ENCODE data around the gene PPP2R5E. TPM values are rescaled to one million over a fixed set of nuclear protein-coding genes. Genes with fewer than 3 reads are reported as not detected.

Gene PPP2R5E
- total and polyA plus RNA-seq, 10 of the 15 experiments (the other 5 are each of a cell fraction or from before 2014, with no cell fraction given) = 11.4 to 56.2 (median 22.7) TPM

- TF ChIP-seq ZNF592 (IDR thresholded peaks at IDR 0.05) = no peak
- no peak for TF ChIP-seq CHD2 (IDR thresholded peaks at IDR 0.05; ENCODE audit: borderline replicate concordance, low read depth, low read length)
- TF ChIP-seq CHD4 (IDR thresholded peaks at IDR 0.05) = no peak
- no peak for TF ChIP-seq MAX (IDR thresholded peaks at IDR 0.05; ENCODE audit: low read depth, low read length)
- TF ChIP-seq EED (IDR thresholded peaks at IDR 0.05; ENCODE audit: low read depth) = no peak
- no peak for TF ChIP-seq RCOR1 (conservative IDR thresholded peaks at IDR 0.05; ENCODE audit: low read depth, low read length)
- no peak for TF ChIP-seq ZBED1 (IDR thresholded peaks at IDR 0.05; ENCODE audit: borderline replicate concordance)
Observed at GRCh38 chr14:63515240-63515639, 27.9 kb downstream of the PPP2R5E start (continued).

GRCh38 chr14:63513756-63514155 lies 29.4 kb downstream of the PPP2R5E start:
- no peaks in the 10 kb centered on the region for H3K27me3 ChIP-seq (replicated peaks in 1 of 2; ENCODE audit: control insufficient read depth in 2 of 2, insufficient read depth in 2 of 2, low read length in 1 of 2)
- peak; percentile 16; the same call in 2 of the 3 replicates for ATAC-seq
- CTCF ChIA-PET = interaction anchor here (0.8 to 4.1 kb wide), 7 partner anchors 10 to 639 kb away, joined by 3 to 15 read pairs (median 3); partner anchors contain the start of gene PPP2R5E
- H3K4me2 ChIP-seq (ENCODE audit: control insufficient read depth, insufficient read depth) = no peak overlapping the region
- intact Hi-C loops (cut with micrococcal nuclease; ENCODE audit: unreplicated experiment) (no loop called here), in situ Hi-C loops (cut with MboI) (no loop called here)
- H3K36me3 ChIP-seq (ENCODE audit: control insufficient read depth in 2 of 2, insufficient read depth in 2 of 2, low read length in 1 of 2) = no peaks in the 10 kb centered on the region; a peak in 1 of 4 replicates
- POLR2A ChIA-PET = interaction anchor here (0.9 to 1.8 kb wide), 4 partner anchors 12 to 35 kb away, joined by 3 to 5 read pairs (median 4); no protein-coding TSS in a partner anchor
- H3K9ac ChIP-seq (ENCODE audit: control insufficient read depth, insufficient read depth, low read length) = no peak overlapping the region
- H3K4me1 ChIP-seq (ENCODE audit: control insufficient read depth, insufficient read depth, low read length) = peaks cover 14% of the 10 kb centered on the region
- SMC1A ChIA-PET (ENCODE audit: uncharacterized antibody, unreplicated experiment) = interaction anchor here (0.7 to 3.8 kb wide), 8 partner anchors 19 to 120 kb away, joined by 3 to 17 read pairs (median 8); partner anchors contain the start of gene PPP2R5E
- H3K4me3 ChIP-seq = no peak overlapping the region
- DNase-seq (ENCODE audit: low read depth, low spot score) = no peak
- no peaks in the 10 kb centered on the region for H4K20me1 ChIP-seq (ENCODE audit: control insufficient read depth, insufficient read depth)
- H3K27ac ChIP-seq (ENCODE audit: control insufficient read depth, insufficient read depth) = no peak overlapping the region
- TF ChIP-seq CEBPB (IDR thresholded peaks at IDR 0.05; ENCODE audit: borderline replicate concordance in 1 of 2, low read depth in 2 of 2, low read length in 2 of 2) (no peak), IKZF1 (conservative IDR thresholded peaks at IDR 0.05) (no peak), E2F4 (IDR thresholded peaks at IDR 0.05; ENCODE audit: low read depth, low read length) (no peak), STAT1 (conservative IDR thresholded peaks at IDR 0.05) (no peak), IRF5 (IDR thresholded peaks at IDR 0.05; ENCODE audit: borderline replicate concordance) (no peak), PBX3 (IDR thresholded peaks at IDR 0.05; ENCODE audit: insufficient replicate concordance, low read depth, low read length) (no peak)
- WGBS (ENCODE audit: insufficient coverage, insufficient replicate concordance, low lambda C conversion rate, missing lambda C conversion rate) = 96% methylated on average over 4 of the region's 4 CpGs
- BruUV-seq (replicated peaks) = no TSS peak
- FAIRE-seq = no peak
- H2AFZ ChIP-seq (ENCODE audit: control insufficient read depth, low read depth, low read length) = no peak overlapping the region
- H3K79me2 ChIP-seq (ENCODE audit: control insufficient read depth, insufficient read depth, low read length) = peaks cover 79% of the 10 kb centered on the region
- RAD21 ChIA-PET (ENCODE audit: unreplicated experiment) = interaction anchor here (1.2 to 2.4 kb wide), 3 partner anchors 31 to 41 kb away, joined by 4 to 11 read pairs (median 4); no protein-coding TSS in a partner anchor
- H3K9me3 ChIP-seq (replicated peaks; ENCODE audit: control insufficient read depth, insufficient read depth, low read length) = no peaks in the 10 kb centered on the region

Data from GM12878 (cell line).